Measurements from ENCODE around the gene PAK5.

PAK5 gene

DNA sequence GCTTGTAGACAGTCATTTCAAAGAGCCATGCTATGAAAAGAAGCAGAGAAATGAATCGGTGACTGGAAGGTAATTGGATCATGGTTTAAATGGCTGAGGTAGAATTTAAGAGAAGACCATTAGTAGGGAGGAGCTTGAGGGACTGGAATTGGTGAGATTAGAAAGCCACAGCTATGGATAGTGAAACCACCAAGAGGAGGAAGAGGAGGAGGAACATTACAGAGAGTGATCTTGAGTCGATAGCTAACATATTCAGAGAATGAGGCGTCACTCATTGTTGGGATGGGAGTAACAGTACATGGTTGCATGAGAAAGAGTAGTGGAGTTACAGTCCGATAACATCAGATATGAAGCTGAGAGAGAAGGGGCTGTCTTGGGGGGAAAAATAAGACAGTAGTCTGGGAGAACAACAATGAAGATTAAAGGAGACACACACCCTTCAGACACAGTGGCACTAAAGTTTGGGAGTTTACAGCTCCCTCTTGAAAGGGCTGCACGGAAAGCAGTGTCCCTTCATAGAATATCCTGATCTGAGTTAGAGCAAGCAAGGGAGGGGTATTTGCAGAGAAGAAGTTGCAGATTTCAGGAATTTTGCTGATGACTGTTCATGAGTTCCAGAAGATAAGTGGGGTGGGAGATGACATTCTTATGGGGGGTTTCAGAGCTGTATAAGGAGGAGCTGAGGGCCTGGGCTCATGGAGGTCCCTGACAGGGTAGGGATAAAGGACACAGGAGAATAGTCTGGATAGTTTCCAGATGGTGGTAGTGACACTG, 339.6 kb downstream of the PAK5 start:
- DNase-seq = no peak
- Histone ChIP-seq H3K9me3 (no peaks in the 10 kb centered on the region), H3K36me3 (no peaks in the 10 kb centered on the region), H3K4me1 (no peaks in the 10 kb centered on the region), H3K4me3 (no peak overlapping the region), H3K27ac (no peak overlapping the region), H3K27me3 (no peaks in the 10 kb centered on the region)
- TF ChIP-seq, protein P1, sequence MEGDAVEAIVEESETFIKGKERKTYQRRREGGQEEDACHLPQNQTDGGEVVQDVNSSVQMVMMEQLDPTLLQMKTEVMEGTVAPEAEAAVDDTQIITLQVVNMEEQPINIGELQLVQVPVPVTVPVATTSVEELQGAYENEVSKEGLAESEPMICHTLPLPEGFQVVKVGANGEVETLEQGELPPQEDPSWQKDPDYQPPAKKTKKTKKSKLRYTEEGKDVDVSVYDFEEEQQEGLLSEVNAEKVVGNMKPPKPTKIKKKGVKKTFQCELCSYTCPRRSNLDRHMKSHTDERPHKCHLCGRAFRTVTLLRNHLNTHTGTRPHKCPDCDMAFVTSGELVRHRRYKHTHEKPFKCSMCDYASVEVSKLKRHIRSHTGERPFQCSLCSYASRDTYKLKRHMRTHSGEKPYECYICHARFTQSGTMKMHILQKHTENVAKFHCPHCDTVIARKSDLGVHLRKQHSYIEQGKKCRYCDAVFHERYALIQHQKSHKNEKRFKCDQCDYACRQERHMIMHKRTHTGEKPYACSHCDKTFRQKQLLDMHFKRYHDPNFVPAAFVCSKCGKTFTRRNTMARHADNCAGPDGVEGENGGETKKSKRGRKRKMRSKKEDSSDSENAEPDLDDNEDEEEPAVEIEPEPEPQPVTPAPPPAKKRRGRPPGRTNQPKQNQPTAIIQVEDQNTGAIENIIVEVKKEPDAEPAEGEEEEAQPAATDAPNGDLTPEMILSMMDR (IDR thresholded peaks at IDR 0.05) = no peak
- intact Hi-C loops (cut with DNase I; ENCODE audit: low total_unique reads) = no loop called here

DNA sequence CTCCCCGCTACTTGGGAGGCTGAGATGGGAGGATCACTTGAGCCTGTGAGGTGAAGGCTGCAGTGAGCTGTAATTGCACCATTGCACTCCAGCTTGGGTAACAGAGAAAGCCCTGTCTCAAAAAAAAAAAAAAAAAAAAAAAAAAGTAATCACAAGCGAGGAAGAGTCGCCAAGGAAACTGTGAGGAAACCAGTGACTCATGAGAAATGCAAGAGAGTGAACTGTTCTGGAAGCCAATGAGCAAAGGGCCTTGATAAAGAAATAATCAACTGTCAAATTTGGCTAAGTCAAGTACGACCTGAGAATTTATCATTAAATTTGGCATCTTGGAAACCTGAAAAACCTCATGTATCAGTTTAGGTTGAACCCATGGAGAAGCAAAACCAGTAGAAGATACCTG, 340.6 kb downstream of the PAK5 start:
- Histone ChIP-seq H3K27me3 (no peaks in the 10 kb centered on the region), H3K36me3 (no peaks in the 10 kb centered on the region), H3K9me3 (no peaks in the 10 kb centered on the region), H3K4me1 (peaks cover 0 to 2% (median 0%) of the 10 kb centered on the region in 4 donors), H3K4me3 (no peak overlapping the region), H3K27ac (no peak overlapping the region)
- DNase-seq = no peak
- TF ChIP-seq, protein P1 (IDR thresholded peaks at IDR 0.05) = no peak
- intact Hi-C loops (cut with DNase I; ENCODE audit: low total_unique reads) = no loop called here

DNA sequence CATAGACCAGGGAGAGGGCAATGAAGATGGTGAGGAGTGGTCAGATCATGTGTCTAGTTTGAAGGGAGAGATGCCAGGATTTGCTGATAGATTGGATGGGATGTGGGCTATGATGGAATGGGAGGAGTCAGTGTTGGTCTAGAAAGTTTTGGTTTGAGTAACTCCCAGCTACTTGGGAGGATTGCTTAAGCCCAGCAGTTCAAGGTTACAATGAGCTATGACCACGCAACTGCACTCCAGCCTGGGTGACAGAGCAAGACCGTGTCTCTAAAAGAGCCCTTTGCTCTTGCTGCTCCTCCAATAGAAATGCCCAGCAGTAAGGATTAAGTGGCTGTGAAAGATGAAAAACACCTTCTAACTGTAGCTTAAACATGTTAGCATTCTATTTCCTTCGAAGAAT, 342.7 kb downstream of the PAK5 start:
- H3K27me3 ChIP-seq = no peaks in the 10 kb centered on the region
- no peaks in the 10 kb centered on the region for H3K9me3 ChIP-seq
- intact Hi-C loops (cut with DNase I; ENCODE audit: low total_unique reads) = no loop called here
- no peak overlapping the region for H3K4me3 ChIP-seq
- peaks cover 0 to 19% (median 7%) of the 10 kb centered on the region in 4 donors for H3K4me1 ChIP-seq
- DNase-seq = no peak
- H3K27ac ChIP-seq = no peak overlapping the region
- TF ChIP-seq, protein P1 (IDR thresholded peaks at IDR 0.05) = no peak
- H3K36me3 ChIP-seq = no peaks in the 10 kb centered on the region

DNA sequence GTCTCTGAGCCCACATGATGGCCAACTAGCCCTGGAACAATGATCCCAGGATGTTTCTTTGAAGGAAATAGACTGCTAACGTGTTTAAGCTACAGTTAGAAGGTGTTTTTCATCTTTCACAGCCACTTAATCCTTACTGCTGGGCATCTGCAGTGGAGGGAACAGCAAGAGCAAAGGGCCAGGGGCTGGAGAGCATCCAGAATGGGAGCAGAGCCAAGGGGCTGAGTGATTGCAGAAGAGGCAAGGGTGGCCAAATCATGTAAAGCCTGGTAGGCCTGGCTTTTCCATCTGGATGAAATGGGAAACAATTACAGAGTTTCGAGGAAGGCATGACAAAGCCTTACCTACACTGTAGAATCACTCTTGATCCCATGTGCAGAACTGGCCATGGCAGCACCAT, 343.2 kb downstream of the PAK5 start:
- H3K36me3 ChIP-seq = no peaks in the 10 kb centered on the region
- TF ChIP-seq, protein P1 (IDR thresholded peaks at IDR 0.05) = no peak
- no peaks in the 10 kb centered on the region for H3K27me3 ChIP-seq
- H3K9me3 ChIP-seq = no peaks in the 10 kb centered on the region
- H3K27ac ChIP-seq = no peak overlapping the region
- intact Hi-C loops (cut with DNase I; ENCODE audit: low total_unique reads) = no loop called here
- no peak overlapping the region for H3K4me3 ChIP-seq
- DNase-seq = no peak
- peaks cover 0 to 19% (median 7%) of the 10 kb centered on the region in 4 donors for H3K4me1 ChIP-seq

DNA sequence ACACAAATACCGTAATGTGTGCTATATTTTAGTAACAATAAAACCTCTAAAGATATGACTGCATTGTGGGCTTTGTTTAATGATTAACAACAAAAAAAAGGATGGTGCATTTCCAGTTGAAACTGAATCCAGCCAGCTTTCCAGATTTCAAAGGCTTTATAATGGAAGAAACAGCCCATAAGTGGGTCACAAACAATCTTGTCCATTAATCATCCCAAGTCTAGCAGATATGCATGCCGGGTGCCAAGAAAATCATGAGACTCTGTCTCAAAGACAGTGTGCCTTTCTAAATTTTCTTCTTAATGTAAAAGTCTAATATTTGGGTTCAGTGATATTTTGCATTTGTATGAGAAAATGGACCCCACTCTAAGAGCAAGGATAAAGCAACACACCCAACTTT, 345.1 kb downstream of the PAK5 start:
- DNase-seq = no peak
- no peaks in the 10 kb centered on the region for H3K27me3 ChIP-seq
- peaks cover 0 to 19% (median 7%) of the 10 kb centered on the region in 4 donors for H3K4me1 ChIP-seq
- TF ChIP-seq, protein P1 (IDR thresholded peaks at IDR 0.05) = no peak
- no peaks in the 10 kb centered on the region for H3K36me3 ChIP-seq
- intact Hi-C loops (cut with DNase I; ENCODE audit: low total_unique reads) = no loop called here
- H3K4me3 ChIP-seq = no peak overlapping the region
- H3K27ac ChIP-seq = no peak overlapping the region
- no peaks in the 10 kb centered on the region for H3K9me3 ChIP-seq

Data from tibial artery (tissue), 4 donors.